Fibroblast of mammary gland (primary cell): Measurements from ENCODE around the gene PPP2R1A.
A peak's percentile ranks its signal among the peaks of the same experiment; 100 is the strongest.

Source experiments
- DNase-seq: peaks from one replicate; pipeline ENCODE4 v3.0.0-alpha.2; 2010; ENCODE audit warnings: low read depth
- H3K4me3 ChIP-seq: 2 replicates; pipeline ENCODE4 v1.5.1; 2011; ENCODE audit warnings: low read depth, mild to moderate bottlenecking, low read length, moderate library complexity; ENCODE audit not compliant: control insufficient read depth
- TF ChIP-seq, protein P1 (sequence below): conservative IDR thresholded peaks from 2 replicates; pipeline ENCODE4 v1.5.1; 2011; ENCODE audit warnings: low read depth, low read length, inconsistent platforms; ENCODE audit not compliant: control insufficient read depth, insufficient read depth

The PPP2R1A gene

DNA sequence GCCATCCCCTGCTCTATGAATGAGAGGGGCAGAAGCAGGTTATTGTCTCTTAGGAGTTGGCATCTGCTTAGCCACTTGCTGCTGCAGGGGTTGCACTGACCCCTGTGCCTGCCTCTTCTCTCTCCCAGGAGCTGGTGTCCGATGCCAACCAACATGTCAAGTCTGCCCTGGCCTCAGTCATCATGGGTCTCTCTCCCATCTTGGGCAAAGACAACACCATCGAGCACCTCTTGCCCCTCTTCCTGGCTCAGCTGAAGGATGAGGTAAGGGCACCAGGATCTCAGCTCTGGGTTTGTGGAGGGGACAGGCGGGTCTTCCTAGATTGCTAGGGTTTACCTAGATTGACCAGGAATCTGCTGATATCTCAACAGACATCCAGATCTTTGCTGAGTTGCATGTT lies 26.5 kb downstream of the PPP2R1A start:
- no peak for DNase-seq
- no peak overlapping the region for H3K4me3 ChIP-seq
- TF ChIP-seq, protein P1, sequence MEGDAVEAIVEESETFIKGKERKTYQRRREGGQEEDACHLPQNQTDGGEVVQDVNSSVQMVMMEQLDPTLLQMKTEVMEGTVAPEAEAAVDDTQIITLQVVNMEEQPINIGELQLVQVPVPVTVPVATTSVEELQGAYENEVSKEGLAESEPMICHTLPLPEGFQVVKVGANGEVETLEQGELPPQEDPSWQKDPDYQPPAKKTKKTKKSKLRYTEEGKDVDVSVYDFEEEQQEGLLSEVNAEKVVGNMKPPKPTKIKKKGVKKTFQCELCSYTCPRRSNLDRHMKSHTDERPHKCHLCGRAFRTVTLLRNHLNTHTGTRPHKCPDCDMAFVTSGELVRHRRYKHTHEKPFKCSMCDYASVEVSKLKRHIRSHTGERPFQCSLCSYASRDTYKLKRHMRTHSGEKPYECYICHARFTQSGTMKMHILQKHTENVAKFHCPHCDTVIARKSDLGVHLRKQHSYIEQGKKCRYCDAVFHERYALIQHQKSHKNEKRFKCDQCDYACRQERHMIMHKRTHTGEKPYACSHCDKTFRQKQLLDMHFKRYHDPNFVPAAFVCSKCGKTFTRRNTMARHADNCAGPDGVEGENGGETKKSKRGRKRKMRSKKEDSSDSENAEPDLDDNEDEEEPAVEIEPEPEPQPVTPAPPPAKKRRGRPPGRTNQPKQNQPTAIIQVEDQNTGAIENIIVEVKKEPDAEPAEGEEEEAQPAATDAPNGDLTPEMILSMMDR, result no peak

GRCh38 chr19:52217576-52217975 lies 27.7 kb downstream of the PPP2R1A start:
- no peak for DNase-seq
- TF ChIP-seq, protein P1, result no peak
- H3K4me3 ChIP-seq, result no peak overlapping the region

DNA sequence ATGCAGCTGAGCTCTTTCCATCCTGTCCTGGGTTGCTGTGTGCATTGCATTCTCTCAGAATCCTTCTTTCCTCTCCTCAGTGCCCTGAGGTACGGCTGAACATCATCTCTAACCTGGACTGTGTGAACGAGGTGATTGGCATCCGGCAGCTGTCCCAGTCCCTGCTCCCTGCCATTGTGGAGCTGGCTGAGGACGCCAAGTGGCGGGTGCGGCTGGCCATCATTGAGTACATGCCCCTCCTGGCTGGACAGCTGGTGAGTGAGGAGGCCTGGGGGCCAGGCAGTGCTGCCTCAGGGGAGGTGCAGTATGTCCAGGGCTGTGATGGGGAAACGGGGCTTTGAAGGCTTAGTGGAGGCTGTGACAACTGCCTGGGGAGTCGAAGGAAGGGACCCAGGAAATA lies 29.8 kb downstream of the PPP2R1A start:
- DNase-seq, result no peak
- TF ChIP-seq, protein P1, result no peak
- H3K4me3 ChIP-seq, result no peak overlapping the region

DNA sequence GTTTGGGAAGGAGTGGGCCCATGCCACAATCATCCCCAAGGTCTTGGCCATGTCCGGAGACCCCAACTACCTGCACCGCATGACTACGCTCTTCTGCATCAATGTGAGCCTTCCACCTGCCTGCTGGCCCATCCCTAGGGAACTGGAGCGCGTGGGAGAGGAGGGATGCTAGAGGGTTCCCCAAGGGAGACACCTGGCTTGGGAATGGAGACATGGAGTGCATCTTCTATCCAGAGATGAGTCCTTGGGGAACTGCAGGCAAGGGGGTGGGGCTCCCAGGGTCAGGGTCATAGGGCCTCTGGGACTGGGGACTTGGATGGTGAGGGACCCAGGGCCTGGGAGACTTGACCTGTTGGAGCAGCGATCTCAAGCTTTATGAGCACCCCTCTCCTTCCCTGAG lies 31.2 kb downstream of the PPP2R1A start:
- TF ChIP-seq, protein P1, result no peak
- DNase-seq, result no peak
- H3K4me3 ChIP-seq, result no peak overlapping the region

DNA sequence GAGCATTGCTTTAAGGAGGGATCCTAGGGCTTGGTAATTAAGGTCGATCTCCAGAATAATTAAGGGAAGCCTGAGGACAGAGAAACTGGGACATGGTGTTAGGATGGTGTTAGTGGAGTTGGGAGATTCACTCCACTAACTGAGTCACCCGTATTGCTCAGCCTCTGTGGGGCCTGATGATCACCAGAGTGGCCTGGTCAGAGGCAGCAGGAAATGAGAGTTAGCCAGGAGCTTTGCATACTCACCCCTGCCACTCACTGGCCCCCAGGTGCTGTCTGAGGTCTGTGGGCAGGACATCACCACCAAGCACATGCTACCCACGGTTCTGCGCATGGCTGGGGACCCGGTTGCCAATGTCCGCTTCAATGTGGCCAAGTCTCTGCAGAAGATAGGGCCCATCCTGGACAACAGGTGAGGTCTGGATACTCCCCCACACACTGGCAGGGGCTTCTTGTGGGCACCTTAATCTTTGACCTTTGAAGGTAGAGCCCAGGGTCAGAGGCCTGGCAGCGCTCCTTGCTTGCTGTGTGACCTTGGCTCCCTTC lies 32.1 kb downstream of the PPP2R1A start:
- DNase-seq, result peak; percentile 45
- TF ChIP-seq, protein P1, result no peak
- no peak overlapping the region for H3K4me3 ChIP-seq

DNA sequence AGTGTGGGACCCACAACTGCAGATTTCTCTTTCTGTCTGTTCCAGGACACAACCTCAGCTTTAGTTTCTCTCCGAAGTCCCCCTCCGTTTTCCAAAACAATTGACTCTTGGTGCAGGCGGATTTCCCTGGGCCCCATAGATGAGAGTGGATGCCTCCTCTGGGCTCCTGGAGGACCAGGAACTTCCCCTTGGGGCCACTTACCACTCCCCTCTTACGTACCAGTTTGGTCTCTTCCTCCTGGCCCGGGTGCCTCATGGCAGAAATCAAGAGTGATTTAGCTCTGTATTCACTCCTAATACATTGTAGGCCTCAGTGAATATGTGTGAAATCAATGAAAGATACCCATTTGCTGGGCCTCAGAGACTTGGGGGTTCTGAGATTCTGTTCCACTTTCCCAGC lies 34.4 kb downstream of the PPP2R1A start:
- H3K4me3 ChIP-seq, result no peak overlapping the region
- no peak for DNase-seq
- TF ChIP-seq, protein P1, result no peak

DNA sequence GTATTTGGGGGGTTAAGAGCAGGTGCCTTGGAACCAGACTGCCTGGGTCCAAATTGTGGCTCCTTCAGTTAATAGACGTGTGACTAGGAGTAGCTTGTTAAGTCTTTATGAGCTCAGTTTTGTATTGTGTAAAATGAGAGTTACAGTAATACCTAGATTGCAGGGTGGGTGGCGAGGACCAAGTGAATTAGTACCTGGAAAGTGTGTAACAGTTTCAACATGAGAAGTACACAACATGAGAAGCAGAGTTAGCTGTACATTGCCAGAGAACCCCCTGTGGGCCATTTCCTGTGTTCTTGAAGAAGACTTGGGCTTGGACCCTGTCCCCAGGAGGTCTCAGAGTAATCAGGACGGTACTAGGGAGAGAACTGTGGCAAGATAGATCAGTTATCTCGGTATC lies 36.8 kb downstream of the PPP2R1A start:
- no peak overlapping the region for H3K4me3 ChIP-seq
- DNase-seq, result no peak
- TF ChIP-seq, protein P1, result no peak
